HepG2 (cell line): ENCODE data around the gene SAMM50. TPM values are rescaled to one million over a fixed set of nuclear protein-coding genes. Genes with fewer than 3 reads are reported as not detected.

Source experiments
- GABPB1 ChIP-seq: IDR thresholded peaks from 2 replicates; pipeline ENCODE4 v1.6.1; 2016; ENCODE audit warnings: mild to moderate bottlenecking, missing genetic modification reagents, moderate library complexity, missing compliant biosample characterization
- GTF2F1 ChIP-seq: fragments of 150-350 bp; IDR thresholded peaks from 2 replicates; pipeline ENCODE4 v1.6.1; 2014; ENCODE audit warnings: low read length
- KLF12 ChIP-seq: sonication (generic); formaldehyde crosslinking; IDR thresholded peaks from 2 replicates; pipeline ENCODE4 v1.4.0; 2020; ENCODE audit warnings: missing genetic modification reagents, borderline replicate concordance
- NFATC3 ChIP-seq: sonication (generic); formaldehyde crosslinking; IDR thresholded peaks from 2 replicates; pipeline ENCODE4 v1.5.1; 2020; ENCODE audit warnings: mild to moderate bottlenecking, missing genetic modification reagents
- NFYB ChIP-seq: sonication (generic); formaldehyde crosslinking; IDR thresholded peaks from 2 replicates; pipeline ENCODE4 v1.4.0; 2020; ENCODE audit warnings: missing genetic modification reagents
- NR2F2 ChIP-seq: IDR thresholded peaks from 2 replicates; pipeline ENCODE4 v1.6.1; 2012; ENCODE audit warnings: low read depth, inconsistent platforms, borderline replicate concordance
- PHB2 ChIP-seq: fragments of 450-650 bp; IDR thresholded peaks from 2 replicates; pipeline ENCODE4 v1.6.1; 2018; ENCODE audit not compliant: partially characterized antibody
- PRPF4 ChIP-seq: fragments of 200-400 bp; formaldehyde crosslinking; IDR thresholded peaks from 2 replicates; pipeline ENCODE4 v1.6.1; 2016; ENCODE audit warnings: low read length, low read depth; ENCODE audit not compliant: poor library complexity, severe bottlenecking
- ZFP36L1 ChIP-seq: sonication (generic); formaldehyde crosslinking; IDR thresholded peaks from 2 replicates; pipeline ENCODE4 v1.8.0; 2022; ENCODE audit warnings: mild to moderate bottlenecking, missing genetic modification reagents, moderate library complexity
- ZFYVE20 ChIP-seq: sonication (generic); formaldehyde crosslinking; IDR thresholded peaks from 2 replicates; pipeline ENCODE4 v1.8.0; 2023; ENCODE audit warnings: low read depth, mild to moderate bottlenecking, moderate library complexity, missing genetic modification reagents, borderline replicate concordance
- ZMAT3 ChIP-seq: sonication (generic); formaldehyde crosslinking; conservative IDR thresholded peaks from 2 replicates; pipeline ENCODE4 v1.7.0; 2021; ENCODE audit warnings: missing genetic modification reagents
- ZNF326 ChIP-seq: sonication (generic); formaldehyde crosslinking; IDR thresholded peaks from 2 replicates; pipeline ENCODE4 v1.4.0; 2020; ENCODE audit warnings: missing genetic modification reagents, borderline replicate concordance
- ZNF432 ChIP-seq: sonication (generic); formaldehyde crosslinking; IDR thresholded peaks from 2 replicates; pipeline ENCODE4 v1.5.0; 2020; ENCODE audit warnings: missing genetic modification reagents, mild to moderate bottlenecking, borderline replicate concordance
- ZNF563 ChIP-seq: sonication (generic); formaldehyde crosslinking; IDR thresholded peaks from 2 replicates; pipeline ENCODE4 v1.8.0; 2022; ENCODE audit warnings: mild to moderate bottlenecking, moderate library complexity, missing genetic modification reagents
- ZNF614 ChIP-seq: IDR thresholded peaks from 2 replicates; pipeline ENCODE4 v1.6.1; 2018; ENCODE audit warnings: missing biosample characterization, missing genetic modification reagents, inconsistent platforms, borderline replicate concordance
- ZNF75D ChIP-seq: sonication (generic); formaldehyde crosslinking; IDR thresholded peaks from 2 replicates; pipeline ENCODE4 v1.8.1; 2023; ENCODE audit warnings: missing genetic modification reagents, mild to moderate bottlenecking, borderline replicate concordance
- ZNF780A ChIP-seq: sonication (generic); formaldehyde crosslinking; IDR thresholded peaks from 2 replicates; pipeline ENCODE4 v1.8.0; 2022; ENCODE audit warnings: mild to moderate bottlenecking, missing genetic modification reagents, moderate library complexity
- polyA plus RNA-seq, 8 experiments: library from polyadenylated mRNA; depleted of rRNA in 3 of 8; stranded (reverse) in 7 of 8; unstranded in 1 of 8; fragments of >200 nt; fragmentation: Illumina TruSeq in 4 of 8; extraction: Trizol in 4 of 8; gene quantifications; 2 replicates each; pipeline versions ENCODE4 v1.2.1 to v1.2.3, GENCODE V29; 2011 to 2016; ENCODE audit warnings: low read depth in 4 of 8, missing spikeins in 1 of 8, mixed read lengths in 1 of 8; ENCODE audit not compliant: insufficient read depth in 1 of 8
- total RNA-seq, 5 experiments: library from RNA; depleted of rRNA; stranded (reverse); fragments of >200 nt; fragmentation: Illumina TruSeq; extraction: Trizol; gene quantifications; 2 replicates each; pipeline ENCODE4 v1.2.3, GENCODE V29; 2016; ENCODE audit warnings: low read depth in 1 of 5
- TF ChIP-seq, protein P1 (sequence below): sonication (generic); formaldehyde crosslinking; IDR thresholded peaks from 2 replicates; pipeline ENCODE4 v1.5.1; 2020; ENCODE audit warnings: mild to moderate bottlenecking, missing genetic modification reagents, borderline replicate concordance
- TF ChIP-seq, protein P2 (sequence below): sonication (generic); formaldehyde crosslinking; IDR thresholded peaks from 2 replicates; pipeline ENCODE4 v1.8.1; 2023; ENCODE audit warnings: mild to moderate bottlenecking, missing genetic modification reagents
- TF ChIP-seq, protein P3 (sequence below): sonication (generic); formaldehyde crosslinking; IDR thresholded peaks from 2 replicates; pipeline ENCODE4 v1.4.0; 2020; ENCODE audit warnings: missing genetic modification reagents, mild to moderate bottlenecking, borderline replicate concordance

SAMM50 gene
- total and polyA plus RNA-seq, 2 of the 13 experiments (the other 11 are each of a cell fraction or from before 2014, with no cell fraction given), result 34.7 to 63.4 TPM

DNA sequence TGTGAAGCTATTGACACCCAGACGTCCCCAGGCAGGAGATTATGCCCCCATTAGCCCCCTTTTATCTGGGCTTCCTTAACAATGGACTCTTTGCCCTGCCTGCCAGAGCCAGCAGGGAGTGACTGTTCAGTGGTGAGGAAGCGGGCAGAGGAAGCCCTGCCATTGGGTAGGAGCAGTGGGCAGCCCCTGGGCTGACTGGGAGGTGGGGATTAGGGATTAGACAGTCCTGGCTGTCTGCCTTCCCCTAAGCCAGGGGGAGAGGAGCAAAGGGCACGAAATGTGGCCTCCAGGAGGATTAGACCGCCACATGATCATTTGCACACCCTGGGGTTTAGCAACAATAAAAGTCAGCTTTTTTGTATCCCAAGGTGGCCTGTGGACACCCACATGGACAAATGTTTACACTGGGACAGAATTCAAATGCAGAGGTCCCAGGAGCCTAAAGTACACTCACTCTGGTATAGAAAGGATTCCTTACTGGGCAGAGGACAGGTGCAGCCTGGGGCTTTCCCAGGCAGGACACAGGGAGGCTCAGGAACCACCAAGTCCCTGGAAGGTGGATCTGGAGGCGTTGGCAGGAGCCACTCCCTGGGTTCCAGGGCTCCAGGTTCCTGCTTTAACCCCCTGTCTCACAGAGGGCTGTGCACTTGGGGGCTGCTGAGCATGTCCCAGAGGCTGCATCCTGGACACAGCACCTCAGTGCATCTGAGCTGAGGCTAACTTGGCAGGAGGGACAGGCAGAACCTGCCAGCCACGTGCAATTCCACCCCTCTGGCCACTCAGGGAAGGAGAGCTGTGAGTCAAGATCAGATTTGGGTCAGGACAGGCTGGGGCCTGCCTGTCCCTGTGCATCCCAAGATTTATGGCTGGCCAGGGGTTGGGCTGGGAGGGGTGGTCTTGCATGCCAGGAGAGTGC, 29.6 kb upstream of the SAMM50 start (continued):
- TF ChIP-seq, protein P1, sequence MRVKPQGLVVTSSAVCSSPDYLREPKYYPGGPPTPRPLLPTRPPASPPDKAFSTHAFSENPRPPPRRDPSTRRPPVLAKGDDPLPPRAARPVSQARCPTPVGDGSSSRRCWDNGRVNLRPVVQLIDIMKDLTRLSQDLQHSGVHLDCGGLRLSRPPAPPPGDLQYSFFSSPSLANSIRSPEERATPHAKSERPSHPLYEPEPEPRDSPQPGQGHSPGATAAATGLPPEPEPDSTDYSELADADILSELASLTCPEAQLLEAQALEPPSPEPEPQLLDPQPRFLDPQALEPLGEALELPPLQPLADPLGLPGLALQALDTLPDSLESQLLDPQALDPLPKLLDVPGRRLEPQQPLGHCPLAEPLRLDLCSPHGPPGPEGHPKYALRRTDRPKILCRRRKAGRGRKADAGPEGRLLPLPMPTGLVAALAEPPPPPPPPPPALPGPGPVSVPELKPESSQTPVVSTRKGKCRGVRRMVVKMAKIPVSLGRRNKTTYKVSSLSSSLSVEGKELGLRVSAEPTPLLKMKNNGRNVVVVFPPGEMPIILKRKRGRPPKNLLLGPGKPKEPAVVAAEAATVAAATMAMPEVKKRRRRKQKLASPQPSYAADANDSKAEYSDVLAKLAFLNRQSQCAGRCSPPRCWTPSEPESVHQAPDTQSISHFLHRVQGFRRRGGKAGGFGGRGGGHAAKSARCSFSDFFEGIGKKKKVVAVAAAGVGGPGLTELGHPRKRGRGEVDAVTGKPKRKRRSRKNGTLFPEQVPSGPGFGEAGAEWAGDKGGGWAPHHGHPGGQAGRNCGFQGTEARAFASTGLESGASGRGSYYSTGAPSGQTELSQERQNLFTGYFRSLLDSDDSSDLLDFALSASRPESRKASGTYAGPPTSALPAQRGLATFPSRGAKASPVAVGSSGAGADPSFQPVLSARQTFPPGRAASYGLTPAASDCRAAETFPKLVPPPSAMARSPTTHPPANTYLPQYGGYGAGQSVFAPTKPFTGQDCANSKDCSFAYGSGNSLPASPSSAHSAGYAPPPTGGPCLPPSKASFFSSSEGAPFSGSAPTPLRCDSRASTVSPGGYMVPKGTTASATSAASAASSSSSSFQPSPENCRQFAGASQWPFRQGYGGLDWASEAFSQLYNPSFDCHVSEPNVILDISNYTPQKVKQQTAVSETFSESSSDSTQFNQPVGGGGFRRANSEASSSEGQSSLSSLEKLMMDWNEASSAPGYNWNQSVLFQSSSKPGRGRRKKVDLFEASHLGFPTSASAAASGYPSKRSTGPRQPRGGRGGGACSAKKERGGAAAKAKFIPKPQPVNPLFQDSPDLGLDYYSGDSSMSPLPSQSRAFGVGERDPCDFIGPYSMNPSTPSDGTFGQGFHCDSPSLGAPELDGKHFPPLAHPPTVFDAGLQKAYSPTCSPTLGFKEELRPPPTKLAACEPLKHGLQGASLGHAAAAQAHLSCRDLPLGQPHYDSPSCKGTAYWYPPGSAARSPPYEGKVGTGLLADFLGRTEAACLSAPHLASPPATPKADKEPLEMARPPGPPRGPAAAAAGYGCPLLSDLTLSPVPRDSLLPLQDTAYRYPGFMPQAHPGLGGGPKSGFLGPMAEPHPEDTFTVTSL (CRISPR knock-in tag), result peak; percentile 79; the same call in 1 of the 2 replicates
- TF ChIP-seq, protein P2, sequence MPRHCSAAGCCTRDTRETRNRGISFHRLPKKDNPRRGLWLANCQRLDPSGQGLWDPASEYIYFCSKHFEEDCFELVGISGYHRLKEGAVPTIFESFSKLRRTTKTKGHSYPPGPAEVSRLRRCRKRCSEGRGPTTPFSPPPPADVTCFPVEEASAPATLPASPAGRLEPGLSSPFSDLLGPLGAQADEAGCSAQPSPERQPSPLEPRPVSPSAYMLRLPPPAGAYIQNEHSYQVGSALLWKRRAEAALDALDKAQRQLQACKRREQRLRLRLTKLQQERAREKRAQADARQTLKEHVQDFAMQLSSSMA, result no peak
- TF ChIP-seq ZFP36L1 (CRISPR knock-in tag) (peak; percentile 74; the same call in 1 of the 2 replicates), NFATC3 (CRISPR knock-in tag) (no peak), ZFYVE20 (no peak), NFYB (CRISPR knock-in tag) (peak; percentile 73), PHB2 (no peak), ZNF614 (CRISPR knock-in tag) (no peak), ZNF563 (CRISPR knock-in tag) (no peak; the same call in 1 of the 2 replicates), ZNF780A (CRISPR knock-in tag) (no peak), ZMAT3 (CRISPR knock-in tag) (peak; percentile 61; the same call in 1 of the 2 replicates), ZNF432 (CRISPR knock-in tag) (no peak), KLF12 (CRISPR knock-in tag) (no peak), PRPF4 (no peak), NR2F2 (peak; percentile 61; the same call in 1 of the 2 replicates), GABPB1 (CRISPR knock-in tag) (peak; percentile 44; the same call in 1 of the 2 replicates), ZNF75D (CRISPR knock-in tag) (no peak), ZNF326 (CRISPR knock-in tag) (no peak), GTF2F1 (no peak)
- TF ChIP-seq, protein P3, sequence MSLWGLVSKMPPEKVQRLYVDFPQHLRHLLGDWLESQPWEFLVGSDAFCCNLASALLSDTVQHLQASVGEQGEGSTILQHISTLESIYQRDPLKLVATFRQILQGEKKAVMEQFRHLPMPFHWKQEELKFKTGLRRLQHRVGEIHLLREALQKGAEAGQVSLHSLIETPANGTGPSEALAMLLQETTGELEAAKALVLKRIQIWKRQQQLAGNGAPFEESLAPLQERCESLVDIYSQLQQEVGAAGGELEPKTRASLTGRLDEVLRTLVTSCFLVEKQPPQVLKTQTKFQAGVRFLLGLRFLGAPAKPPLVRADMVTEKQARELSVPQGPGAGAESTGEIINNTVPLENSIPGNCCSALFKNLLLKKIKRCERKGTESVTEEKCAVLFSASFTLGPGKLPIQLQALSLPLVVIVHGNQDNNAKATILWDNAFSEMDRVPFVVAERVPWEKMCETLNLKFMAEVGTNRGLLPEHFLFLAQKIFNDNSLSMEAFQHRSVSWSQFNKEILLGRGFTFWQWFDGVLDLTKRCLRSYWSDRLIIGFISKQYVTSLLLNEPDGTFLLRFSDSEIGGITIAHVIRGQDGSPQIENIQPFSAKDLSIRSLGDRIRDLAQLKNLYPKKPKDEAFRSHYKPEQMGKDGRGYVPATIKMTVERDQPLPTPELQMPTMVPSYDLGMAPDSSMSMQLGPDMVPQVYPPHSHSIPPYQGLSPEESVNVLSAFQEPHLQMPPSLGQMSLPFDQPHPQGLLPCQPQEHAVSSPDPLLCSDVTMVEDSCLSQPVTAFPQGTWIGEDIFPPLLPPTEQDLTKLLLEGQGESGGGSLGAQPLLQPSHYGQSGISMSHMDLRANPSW (CRISPR knock-in tag), result no peak
